Measurements from ENCODE around the gene LNX1.

Gene LNX1

DNA sequence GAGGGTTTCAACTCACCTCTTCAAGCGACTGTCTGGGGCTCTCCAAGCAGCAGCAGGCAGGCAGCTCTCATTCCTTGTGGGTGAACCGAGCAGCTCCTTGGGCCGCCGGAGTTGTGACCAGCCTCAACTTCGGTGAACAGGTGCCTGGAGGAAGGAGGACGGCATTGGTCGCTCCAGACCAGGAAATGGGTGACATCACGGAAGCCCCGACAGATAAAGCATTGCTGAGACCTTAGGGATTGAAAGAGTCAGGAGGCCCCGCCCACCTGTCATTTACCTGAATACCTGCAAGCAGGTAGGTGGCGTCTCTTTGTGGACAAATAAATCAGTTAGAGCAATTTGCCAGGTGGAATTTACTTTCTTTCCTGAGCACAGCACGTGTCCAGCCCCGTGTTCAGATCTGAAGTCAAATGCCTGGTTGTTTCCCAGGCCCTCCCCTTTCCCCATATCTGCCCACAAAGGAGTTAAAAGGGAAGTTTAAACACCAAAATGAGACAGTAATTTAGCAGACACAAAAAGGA lies at the start of gene LNX1:
Gene LNX1 (minus strand): TSS at position 115 of the 521 bp plus-strand sequence. CDS start 17,484 bp downstream, outside the sequence.
- no peak for DNase-seq

DNA sequence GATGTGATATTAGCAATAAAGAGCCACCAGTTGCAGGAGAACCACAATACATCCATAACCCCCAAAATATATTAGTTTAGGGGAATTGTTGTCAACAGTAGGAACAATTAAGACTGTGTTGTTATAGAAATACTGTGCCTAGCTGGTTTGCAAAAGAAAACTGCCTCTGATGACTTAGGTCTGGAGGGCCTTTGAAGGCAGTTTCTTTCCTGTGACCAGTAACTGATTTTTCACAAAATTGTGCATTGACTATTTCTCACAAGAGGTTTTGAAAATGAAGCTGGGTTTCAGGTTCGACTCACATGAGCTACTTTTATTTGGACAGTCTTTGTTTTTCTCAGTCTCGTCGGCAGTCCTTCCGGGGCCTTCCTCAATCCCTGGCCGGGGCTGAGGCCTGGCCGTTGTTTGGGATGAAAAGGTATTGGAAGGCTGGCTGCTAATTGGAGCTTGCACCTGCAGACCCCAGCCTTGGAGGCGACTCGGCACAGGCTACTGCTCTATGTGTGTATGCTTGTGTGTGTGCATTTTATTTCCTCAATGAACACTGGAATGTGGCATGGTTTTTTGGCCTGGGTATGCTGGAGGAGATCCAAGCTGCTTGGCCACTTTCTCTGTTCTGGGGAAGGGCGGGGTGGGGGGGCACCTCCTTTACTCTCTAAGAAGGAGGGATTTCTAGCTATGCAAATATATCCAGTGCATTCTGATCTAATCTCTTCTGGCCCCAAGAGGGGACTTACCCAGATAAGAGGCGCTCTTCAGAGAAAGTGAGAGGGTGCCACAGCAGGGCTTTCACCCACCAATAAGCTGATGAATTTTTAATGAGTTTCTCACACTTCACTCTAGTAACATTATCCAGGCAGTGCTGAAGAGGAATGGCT lies 49.5 kb upstream of the LNX1 start:
- DNase-seq: no peak

DNA sequence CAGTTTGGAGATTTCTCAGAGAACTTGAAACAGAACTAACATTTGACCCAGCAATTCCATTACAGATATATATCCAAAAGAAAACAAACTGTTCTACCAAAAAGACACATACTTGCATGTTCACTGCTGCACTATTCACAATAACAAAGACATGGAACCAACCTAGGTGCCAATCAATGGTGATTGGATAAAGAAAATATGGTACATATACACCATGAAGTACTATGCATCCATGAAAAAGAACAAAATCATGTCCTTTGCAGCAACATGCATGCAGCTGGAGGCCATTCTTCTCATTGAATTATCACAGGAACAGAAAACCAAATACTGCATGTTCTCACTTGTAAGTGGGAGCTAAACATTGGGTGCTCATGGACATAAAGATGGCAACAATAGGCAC lies 47.6 kb upstream of the LNX1 start:
- no peak for DNase-seq

DNA sequence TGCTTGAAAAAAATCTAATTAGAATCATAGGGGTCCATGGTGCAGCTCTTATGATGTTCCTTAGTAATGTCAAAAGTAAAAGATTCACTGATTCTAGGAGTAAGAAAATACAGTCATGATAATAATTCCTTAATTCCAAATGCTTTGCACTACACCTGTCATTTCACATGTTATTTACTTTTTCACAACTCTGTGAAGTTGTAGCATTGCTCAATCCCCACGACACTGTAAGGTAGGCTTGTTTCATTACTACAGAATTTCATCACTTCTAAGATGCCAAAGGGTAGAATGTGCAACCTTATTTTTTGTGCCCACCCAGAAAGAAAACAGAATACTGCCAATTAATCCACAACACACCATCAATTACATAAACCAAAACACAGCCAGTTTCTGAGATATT lies 46.1 kb upstream of the LNX1 start:
- DNase-seq: no peak

DNA sequence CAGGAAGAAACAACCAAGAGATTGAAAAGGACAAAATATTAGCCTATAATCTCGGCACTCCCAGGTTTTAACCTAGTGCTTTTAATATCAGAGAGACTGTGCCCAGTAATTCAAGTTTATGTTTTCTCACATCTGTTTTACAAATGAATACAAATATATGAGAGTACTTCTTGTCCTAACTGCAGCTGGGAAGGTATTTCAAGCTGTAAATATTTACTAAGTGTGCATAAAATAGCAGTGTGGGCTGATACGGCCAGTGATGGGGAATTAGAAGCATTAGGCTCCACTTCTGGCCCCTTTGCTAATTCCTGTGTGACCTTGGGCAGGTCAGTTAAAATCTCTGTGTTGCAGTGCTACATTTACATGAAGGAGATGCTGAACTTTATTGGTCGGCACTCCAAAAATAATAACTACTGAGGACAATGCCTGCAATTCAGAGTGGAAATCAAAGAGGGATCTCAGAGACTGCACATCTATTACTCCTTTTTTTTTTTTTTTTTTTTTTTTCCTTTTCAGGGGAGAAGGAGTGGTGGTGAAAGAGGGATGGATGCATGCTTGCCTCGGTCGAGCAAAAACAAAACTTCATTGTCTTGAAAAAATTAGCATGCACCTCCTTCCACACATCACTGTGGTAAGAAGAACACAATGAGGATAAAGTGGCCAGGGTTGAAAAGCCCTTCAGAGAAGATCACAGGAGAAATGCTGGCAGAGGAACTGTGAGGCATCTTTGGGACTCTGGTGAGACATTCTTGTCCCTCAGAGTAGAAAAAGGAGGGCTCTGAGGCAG lies 44.6 kb upstream of the LNX1 start:
- DNase-seq: no peak

DNA sequence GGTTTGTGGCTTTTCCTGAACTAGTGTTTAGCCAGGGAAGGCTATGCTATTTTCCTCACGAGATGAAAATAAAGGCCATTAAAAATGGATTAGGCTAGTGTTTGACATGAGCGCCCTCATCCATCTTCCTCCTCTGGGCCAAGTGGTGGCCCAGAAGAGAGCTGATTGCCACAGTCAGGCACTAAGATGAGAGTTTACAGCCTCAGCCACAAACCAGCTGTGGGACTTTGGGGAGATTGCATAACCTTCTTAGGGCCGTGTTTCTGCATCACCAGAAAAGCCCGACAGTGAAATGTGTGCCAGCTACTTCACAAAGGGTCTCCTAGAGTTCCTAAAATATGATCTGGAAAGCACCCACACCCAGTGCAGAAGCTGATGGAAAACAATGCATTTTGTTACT lies 42.3 kb upstream of the LNX1 start:
- no peak for DNase-seq

DNA sequence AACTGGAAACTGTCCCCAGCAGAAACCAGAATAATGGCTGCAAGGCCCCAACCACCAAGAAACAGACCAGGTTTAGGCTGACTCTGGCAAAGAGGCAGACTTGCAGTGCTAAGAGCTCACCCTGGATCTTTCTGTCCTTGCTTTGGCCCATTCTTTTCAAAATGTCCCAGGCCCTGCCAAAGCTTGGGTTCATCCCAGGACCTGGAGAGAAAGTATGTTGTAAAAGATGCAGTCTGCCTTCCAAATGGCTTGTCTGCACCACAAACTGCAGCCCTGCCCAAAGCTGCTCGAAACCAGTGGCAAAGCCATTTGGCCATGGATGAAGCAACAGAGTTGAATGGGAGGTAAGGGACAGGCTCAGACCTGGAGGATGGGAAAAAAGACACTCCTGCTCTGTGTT lies 38.0 kb upstream of the LNX1 start:
- DNase-seq: no peak

DNA sequence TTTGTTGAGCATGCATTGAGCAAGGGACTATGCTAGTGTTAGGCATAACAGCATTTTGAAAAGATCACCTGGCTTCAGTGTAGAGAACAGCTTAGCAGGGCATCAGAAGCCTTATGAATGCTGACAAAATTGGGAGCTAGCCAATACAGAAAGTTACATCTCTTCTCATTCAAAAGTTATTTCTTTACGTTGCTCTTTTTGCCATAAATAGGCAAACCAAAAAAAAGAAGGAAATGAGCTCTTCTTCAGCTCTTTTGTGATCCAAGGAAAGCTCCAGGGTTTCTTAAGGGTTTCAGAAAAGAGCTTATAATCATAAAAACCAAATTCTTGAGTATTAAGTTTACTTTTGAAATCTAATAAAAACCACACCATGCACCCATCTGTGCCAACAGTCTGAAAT lies 35.2 kb upstream of the LNX1 start:
- no peak for DNase-seq

DNA sequence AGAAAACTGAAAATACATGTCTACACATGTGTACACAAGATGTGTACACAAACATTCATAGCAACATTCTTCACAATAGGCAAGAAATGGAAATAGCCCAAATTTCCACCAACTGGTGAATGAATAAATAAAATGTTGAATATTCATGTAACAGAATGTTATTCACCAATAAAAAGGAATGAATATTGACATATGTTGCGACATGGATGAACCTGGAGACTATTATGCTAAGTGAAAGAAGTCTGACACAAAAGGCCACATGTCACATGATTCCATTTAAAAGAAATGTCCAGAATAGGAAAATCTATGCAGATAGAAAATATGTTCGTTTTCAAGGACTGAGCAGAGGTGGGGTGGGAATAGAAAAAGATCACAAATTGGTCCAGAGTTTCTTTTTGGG lies 34.6 kb upstream of the LNX1 start:
- no peak for DNase-seq

DNA sequence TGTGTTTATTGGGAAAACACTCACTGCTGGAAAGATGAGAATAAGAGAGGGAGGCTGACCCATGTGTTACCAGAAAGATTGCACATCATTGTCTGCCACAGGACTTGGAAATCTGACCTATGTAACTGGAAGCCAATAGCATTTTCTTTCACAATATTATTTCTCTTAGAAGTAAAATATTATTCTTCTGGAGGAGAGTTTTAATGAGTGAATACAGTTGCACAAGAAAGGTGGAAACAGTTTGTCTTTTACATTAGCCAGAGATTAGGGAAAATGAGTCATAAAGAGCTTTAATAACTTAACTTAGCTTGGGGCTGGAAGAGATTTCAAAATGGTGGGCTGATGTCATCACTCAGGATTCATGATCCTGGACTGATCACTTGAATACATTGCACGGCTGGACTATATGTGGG lies 31.5 kb upstream of the LNX1 start:
- DNase-seq: no peak

DNA sequence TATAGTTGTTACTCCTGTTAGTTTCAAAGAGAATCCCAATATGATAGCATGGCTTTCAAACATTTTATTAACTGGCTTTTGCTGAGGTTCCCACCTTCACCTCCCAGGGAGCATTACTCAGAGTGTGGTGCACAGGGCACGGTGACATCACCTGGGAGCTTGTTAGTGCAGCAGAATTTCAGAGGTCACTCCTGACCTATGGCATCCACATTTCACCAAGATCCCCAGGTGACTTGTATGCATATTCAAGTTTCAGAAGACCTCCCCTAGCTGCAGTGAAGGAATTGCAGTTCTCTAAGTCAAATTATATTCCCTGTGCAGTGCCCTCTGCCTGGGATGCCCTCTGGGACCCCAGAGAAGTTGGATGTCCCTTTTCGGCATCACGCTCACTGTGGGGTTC lies 29.7 kb upstream of the LNX1 start:
- DNase-seq: no peak

DNA sequence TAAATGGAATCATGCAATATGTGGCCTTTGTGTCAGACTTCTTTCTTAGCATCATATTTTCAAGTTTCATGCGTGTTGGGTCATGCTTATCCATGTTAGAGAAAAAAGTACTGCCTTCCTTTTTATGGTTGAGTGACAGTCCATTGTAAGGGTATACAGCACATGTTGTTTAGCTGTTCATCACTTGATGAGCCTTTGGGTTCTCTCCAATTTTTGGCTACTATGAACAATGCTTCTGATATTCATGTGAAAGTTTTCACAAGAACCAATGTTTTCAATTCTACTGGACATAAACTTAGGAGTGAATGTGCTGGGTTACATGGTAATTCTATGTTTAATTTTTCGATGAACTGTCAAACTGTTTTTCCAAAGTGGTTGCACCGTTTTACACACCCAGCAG lies 28.1 kb upstream of the LNX1 start:
- no peak for DNase-seq

DNA sequence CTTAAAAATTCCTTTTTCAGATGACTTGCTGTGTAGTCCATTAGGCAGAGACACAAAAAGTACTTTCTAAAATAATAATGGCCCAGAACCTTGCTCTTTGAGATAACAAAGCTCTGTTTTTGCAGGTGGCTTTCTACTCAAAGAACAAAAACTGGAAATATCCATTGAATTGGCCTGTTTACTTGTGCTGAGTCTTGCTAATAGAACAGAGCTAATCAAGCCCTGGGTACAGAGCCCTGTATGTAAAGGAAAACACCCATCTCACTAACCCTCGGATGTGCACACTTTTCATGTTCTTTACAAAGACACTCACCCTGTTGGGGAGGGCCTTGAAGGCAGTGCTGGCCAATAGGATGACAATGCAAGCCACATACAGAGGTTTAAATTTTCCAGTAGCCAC lies 27.0 kb upstream of the LNX1 start:
- DNase-seq: no peak

DNA sequence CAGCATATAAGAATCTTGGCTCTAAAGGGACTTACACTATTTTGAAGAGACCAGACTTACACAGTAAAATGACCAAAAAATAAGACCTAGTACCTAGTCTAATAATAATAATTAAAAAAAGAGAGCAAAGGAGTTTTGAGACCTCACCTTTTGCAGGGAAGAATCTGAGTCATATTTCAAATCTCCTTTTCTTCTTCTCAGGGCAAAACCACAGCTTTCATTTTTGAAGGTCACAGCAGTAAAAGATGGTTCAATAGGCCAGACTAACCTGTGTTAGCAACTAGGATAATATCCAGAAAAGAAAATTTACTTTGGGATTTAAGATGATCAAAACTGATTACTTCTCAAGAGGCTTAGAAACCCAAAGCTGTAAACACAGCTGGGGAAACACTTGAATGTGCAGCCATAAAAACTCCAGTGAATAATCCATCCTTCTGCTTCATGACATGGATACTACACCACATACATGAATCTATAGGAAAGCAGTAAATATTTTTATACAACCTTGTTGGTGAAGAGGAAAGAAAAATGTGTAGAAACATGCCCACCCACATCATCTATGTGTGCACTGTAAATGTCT lies 25.9 kb upstream of the LNX1 start:
- DNase-seq: no peak

DNA sequence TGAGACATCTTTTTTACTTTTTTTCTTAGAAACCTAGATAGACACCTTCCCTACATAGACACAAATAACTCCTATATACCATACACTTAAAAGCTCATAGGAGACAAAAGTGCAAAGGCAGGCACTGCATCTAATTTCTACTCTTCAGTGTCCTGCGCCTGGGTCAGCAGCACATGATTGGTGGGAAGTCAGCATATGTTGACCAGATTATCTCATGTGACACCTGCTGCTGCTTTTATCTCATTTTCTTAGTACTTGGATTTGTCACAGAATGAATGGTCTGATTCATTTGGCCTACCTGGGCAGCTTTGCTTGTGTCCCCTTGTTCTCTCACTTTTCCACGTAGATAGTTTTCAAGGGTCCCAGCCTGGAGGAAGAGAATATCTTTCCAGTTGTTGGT lies 24.9 kb upstream of the LNX1 start:
- no peak for DNase-seq

DNA sequence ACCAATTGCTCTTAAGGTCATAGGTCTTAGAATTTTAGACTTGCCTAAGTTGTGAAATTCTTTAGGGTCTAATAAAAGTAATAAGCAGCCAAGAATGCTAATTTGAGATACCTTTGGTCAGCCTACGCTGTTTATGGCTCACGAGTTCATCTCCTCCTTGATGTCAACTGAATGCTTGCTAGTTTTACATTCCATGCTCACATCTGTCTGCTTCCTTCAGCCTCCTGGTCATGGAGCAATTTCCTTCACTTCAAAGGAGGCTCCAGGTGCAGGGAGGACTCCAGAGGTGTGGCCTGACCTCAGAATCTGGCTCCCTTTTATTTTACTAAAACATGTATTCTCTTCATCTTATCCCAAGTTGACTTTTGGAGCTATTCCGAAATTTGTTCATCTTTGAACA lies 23.3 kb upstream of the LNX1 start:
- DNase-seq: no peak

DNA sequence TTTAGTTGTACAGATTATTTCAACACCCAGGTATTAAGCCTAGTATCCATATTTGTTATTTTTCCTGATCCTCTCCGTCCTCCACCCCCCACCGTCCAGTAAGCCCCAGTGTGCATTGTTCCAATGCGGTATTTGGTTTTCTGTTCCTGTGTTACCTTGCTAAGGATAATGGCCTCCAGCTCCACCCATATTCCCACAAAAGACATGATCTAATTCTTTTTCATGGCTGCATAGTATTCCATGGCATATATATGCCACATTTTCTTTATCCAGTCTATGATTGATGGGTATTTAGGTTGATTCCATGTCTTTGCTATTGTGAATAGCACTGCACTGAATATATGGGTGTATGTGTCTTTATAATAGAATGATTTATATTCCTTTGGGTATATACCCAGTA lies 22.1 kb upstream of the LNX1 start:
- DNase-seq: no peak

DNA sequence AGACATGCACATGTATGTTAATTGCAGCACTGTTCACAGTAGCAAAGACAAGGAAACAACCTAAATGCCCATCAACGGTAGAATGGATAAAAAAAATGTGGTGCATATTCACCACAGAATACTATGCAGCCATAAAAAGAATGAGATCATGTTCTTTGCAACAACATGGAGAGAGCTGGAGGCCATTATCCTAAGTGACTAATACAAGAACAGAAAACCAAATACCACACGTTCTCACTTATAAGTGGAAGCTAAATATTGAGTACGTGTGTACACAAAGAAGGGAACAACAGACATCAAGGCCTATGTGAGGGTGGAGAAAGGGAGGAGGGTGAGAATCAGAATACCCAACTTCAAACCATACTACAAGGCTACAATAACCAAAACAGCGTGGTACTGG lies 17.4 kb upstream of the LNX1 start:
- no peak for DNase-seq

DNA sequence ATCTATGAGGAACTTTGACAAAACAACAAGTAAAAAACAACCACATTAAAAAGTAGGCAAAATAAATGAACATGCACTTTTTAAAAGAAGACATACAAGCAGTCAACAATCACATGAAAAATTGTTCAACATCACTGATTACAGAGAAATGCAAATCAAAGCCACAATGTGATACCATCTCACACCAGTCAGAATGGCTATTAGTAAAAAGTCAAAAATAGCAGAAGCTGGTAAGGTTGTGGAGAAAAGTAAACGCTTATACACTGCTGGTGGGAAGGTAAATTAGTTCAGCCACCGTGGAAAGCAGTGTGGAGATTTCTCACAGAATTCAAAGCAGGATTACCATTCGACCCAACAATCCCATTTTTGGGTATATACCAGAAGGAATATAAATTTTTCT lies 17.0 kb upstream of the LNX1 start:
- DNase-seq: no peak

DNA sequence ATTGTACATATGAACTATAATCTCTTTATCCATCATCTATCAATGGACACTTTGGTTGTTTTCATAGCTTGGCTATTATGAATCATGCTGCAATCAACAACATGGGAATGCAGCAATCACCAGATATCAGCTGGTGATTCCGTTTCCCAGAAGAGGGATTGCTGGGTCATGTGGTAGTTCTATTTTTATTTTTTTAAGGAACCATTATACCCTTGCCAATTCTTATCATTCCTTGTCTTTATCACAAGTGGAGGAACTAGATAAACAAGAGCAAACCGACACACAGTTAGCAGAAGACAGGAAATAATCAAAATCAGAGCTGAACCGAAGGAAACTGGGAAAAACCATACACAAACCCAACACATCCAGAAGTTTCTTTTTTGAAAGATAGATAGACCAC lies 14.5 kb upstream of the LNX1 start:
- DNase-seq: no peak

DNA sequence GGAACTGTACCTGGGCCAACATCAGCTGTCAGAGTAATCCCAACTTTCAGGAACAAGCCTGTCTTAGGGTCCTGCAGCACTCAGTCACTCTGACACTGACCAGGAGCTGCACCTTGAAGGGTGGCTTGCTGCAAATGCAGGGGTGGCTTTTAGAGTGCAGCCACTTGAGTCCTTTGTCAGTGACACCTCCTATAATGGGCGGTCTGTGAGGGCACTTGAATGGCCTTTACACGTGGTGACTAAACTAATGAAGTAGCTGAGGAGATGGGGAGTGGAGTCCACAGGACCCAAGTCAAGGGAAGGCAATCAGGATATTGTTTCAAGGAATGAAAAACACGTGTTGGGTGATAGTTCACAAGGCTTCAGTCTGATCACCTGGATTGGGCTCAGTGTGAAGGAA lies 11.1 kb upstream of the LNX1 start:
- no peak for DNase-seq

DNA sequence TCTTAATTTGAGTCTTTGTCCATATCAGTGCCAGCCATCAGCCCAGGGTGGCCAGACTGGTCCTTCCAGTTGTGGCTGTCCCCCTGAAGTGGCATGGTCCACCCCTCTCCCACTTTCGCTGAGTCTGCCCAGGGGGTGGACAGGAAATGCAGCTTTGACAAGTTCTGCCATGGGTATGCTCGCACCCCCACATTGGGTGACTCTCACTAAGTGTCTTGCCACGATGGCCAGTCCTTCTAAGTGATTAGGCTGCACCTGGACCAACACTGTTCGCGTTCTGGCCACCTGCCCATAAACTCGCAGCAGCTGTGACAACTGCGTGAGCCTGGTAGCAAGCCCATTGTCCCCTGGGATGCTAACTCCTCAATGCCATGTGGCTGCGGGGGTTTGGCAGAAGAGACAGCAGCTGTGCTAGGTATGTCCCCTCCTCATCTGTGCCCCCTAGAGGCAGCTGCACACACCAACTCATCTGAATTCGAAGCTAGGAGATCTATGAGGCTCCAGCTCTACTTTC lies 10.0 kb upstream of the LNX1 start:
- DNase-seq: no peak

DNA sequence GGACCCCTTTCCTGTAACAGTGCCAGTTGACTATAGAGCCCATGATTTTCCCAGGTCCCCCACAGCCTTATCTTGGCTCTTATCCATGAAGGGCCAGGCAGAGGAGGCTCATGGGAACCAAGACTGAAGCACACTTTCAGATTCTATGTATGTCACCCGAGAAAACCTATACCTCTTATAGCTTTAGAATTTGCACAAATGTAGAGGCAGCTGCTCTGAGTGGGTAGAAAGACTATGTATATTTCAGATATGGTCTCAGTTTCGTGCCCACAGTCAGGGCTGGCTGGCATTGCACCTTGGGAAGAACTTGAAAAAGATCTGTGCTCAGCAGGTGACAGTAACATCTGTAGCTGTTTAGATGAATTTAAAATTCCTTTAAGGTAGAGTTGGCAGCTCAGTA lies 8.3 kb upstream of the LNX1 start:
- DNase-seq: no peak

DNA sequence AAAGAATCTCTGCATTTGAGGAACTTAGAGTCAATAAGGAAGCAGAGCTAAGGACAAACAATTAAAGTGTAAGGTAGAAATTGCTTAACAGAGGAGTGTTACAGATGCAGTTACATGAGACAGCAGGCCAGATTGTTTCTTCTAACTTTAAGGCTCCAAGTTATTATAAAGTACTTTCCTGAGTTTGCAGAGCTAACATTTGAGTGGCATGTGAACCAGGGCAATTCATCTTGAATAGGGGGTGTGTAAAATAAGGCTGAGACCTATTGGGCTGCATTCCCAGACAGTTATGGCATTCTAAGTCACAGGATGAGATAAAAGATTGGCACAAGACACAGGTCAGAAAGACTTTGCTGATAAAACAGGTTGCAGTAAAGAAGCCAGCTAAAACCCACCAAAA lies 7.6 kb upstream of the LNX1 start:
- DNase-seq: no peak

Data from stimulated activated CD4-positive, alpha-beta T cell treated with anti-CD3 and anti-CD28 coated beads, Interleukin-4, amount 100 ng/mL, for 4 hours (primary cell).